Peyer's patch (tissue), 4 donors: ENCODE data around the gene CD226.

Source experiments
- POLR2A ChIP-seq, 2 donors: fragments of 450-650 bp; IDR thresholded peaks; one replicate each; pipeline ENCODE4 v1.5.1; 2017; ENCODE audit warnings: antibody characterized with exemption in 2 of 2, mild to moderate bottlenecking in 2 of 2, moderate library complexity in 2 of 2
- TF ChIP-seq, protein P1 (sequence below), 6 experiments: fragments of 450-650 bp in 4 of 6; fragments of 200-600 bp in 2 of 6; sonication (generic) in 1 of 6; IDR thresholded peaks; one replicate each; pipeline ENCODE4 v1.5.1; 2017 to 2019; ENCODE audit warnings: antibody characterized with exemption in 6 of 6, mild to moderate bottlenecking in 3 of 6, moderate library complexity in 1 of 6

GRCh38 chr18:69953191-69953590 lies 5.5 kb upstream of the CD226 start:
- TF ChIP-seq, protein P1, sequence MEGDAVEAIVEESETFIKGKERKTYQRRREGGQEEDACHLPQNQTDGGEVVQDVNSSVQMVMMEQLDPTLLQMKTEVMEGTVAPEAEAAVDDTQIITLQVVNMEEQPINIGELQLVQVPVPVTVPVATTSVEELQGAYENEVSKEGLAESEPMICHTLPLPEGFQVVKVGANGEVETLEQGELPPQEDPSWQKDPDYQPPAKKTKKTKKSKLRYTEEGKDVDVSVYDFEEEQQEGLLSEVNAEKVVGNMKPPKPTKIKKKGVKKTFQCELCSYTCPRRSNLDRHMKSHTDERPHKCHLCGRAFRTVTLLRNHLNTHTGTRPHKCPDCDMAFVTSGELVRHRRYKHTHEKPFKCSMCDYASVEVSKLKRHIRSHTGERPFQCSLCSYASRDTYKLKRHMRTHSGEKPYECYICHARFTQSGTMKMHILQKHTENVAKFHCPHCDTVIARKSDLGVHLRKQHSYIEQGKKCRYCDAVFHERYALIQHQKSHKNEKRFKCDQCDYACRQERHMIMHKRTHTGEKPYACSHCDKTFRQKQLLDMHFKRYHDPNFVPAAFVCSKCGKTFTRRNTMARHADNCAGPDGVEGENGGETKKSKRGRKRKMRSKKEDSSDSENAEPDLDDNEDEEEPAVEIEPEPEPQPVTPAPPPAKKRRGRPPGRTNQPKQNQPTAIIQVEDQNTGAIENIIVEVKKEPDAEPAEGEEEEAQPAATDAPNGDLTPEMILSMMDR (IDR thresholded peaks at IDR 0.05), result no peak
- TF ChIP-seq POLR2A (IDR thresholded peaks at IDR 0.05), result no peak
